C1 segment of cervical spinal cord (tissue), 14 donors: ENCODE data around the gene STEEP1.

Experiments
- DNase-seq, 14 donors: peaks; one replicate each; lab custom pipeline; 2025; lab: John Stamatoyannopoulos, UW

The STEEP1 gene

GRCh38 chrX:119565107-119565663, at the start of gene STEEP1:
TSS of gene STEEP1 (minus strand) at chrX:119565409. CDS start at chrX:119565355, 54 bp downstream.
- peak; percentile 8 to 75 (median 54) for DNase-seq

GRCh38 chrX:119614776-119615175, 49.6 kb upstream of the STEEP1 start:
- no peak for DNase-seq

- DNase-seq: no peak
Measured at GRCh38 chrX:119607018-119607389, 41.8 kb upstream of the STEEP1 start.

- DNase-seq: peak; percentile 12 to 87 (median 74)
Measured at GRCh38 chrX:119606280-119607017, 41.2 kb upstream of the STEEP1 start, which contains the start of gene NKRF. TSS of gene NKRF (minus strand) at chrX:119606424.

- DNase-seq: peak in 9 of 14 donors; percentile 11 to 50 (median 34)
Measured at GRCh38 chrX:119605464-119606279, 40.5 kb upstream of the STEEP1 start.

- peak in 2 of 14 donors; percentile 1 to 19 for DNase-seq
Measured at GRCh38 chrX:119604766-119605463, 39.7 kb upstream of the STEEP1 start.

- no peak for DNase-seq
Measured at GRCh38 chrX:119602701-119603255, 37.6 kb upstream of the STEEP1 start.

- no peak for DNase-seq
Measured at GRCh38 chrX:119589810-119590209, 24.6 kb upstream of the STEEP1 start.

- DNase-seq: no peak
Measured at GRCh38 chrX:119583431-119584059, 18.3 kb upstream of the STEEP1 start.

GRCh38 chrX:119579414-119579813, 14.2 kb upstream of the STEEP1 start:
- no peak for DNase-seq

GRCh38 chrX:119574394-119575266, 9.4 kb upstream of the STEEP1 start, which contains the start of gene UBE2A:
TSS of gene UBE2A (plus strand) at chrX:119574563. CDS start at chrX:119574712, 149 bp downstream.
- DNase-seq: peak; percentile 6 to 76 (median 59)

- DNase-seq: peak in 10 of 14 donors; percentile 14 to 56 (median 22)
Measured at GRCh38 chrX:119573840-119574393, 8.7 kb upstream of the STEEP1 start.

GRCh38 chrX:119573222-119573621, 8.0 kb upstream of the STEEP1 start:
- no peak for DNase-seq

- DNase-seq: no peak
Measured at GRCh38 chrX:119570351-119570835, 5.2 kb upstream of the STEEP1 start.

GRCh38 chrX:119552508-119552907, 12.7 kb downstream of the STEEP1 start:
- DNase-seq: no peak

GRCh38 chrX:119549327-119550016, 15.7 kb downstream of the STEEP1 start:
- DNase-seq: no peak

- DNase-seq: no peak
Measured at GRCh38 chrX:119541188-119541587, 24.0 kb downstream of the STEEP1 start.

GRCh38 chrX:119539872-119540271, 25.3 kb downstream of the STEEP1 start:
- no peak for DNase-seq

- DNase-seq: no peak
Measured at GRCh38 chrX:119537487-119537886, 27.7 kb downstream of the STEEP1 start.
